Endothelial cell of umbilical vein (primary cell): ENCODE data around the gene MRPL50. TPM values are rescaled to one million over a fixed set of nuclear protein-coding genes. Genes with fewer than 3 reads are reported as not detected.

ENCODE experiments used
- BruUV-seq: library from RNA; stranded (reverse); fragments of 400-500 nt; replicated peaks from 2 replicates; lab custom pipeline; 2021; lab: Mats Ljungman, UMichigan
- CTCF ChIA-PET: fragments of 300-600, 350-600 bp; sonication (Branson Sonifier 250); formaldehyde crosslinking; loops from one replicate; lab custom pipeline; 2021; ENCODE audit warnings: antibody characterized with exemption, inconsistent platforms; lab: Charles Lee
- POLR2A ChIA-PET: fragments of 300-600, 350-600 bp; sonication (Branson Sonifier 250); formaldehyde crosslinking; loops from one replicate; lab custom pipeline; 2021; ENCODE audit warnings: antibody characterized with exemption, inconsistent platforms; lab: Charles Lee
- DNase-seq: peaks from one replicate; pipeline ENCODE4 v3.0.0-alpha.2; 2011; ENCODE audit warnings: low read depth, low spot score
- FAIRE-seq: peaks from 2 replicates; lab custom pipeline; 2011; peaks lifted over from hg19 to GRCh38; lab: Jason Lieb, UNC
- H2AFZ ChIP-seq: 2 replicates; pipeline ENCODE4 v1.6.0; 2012; ENCODE audit warnings: low read depth, low read length, control low read depth, inconsistent platforms
- H3K27ac ChIP-seq: 2 replicates; pipeline ENCODE4 v1.5.1; 2011; ENCODE audit warnings: low read depth, mild to moderate bottlenecking, control low read depth, low read length, moderate library complexity; ENCODE audit not compliant: insufficient read depth
- H3K27me3 ChIP-seq, 2 experiments: 2 replicates each; pipeline versions ENCODE4 v1.6.0 to v1.6.1; 2011; ENCODE audit warnings: low read length in 2 of 2, mixed read lengths in 1 of 2; ENCODE audit not compliant: control insufficient read depth in 2 of 2, insufficient read depth in 2 of 2
- H3K36me3 ChIP-seq, 2 experiments: 2 replicates in 1 of 2; 3 replicates in 1 of 2; pipeline ENCODE4 v1.5.1; 2011; ENCODE audit warnings: low read length in 2 of 2, mild to moderate bottlenecking in 1 of 2, moderate library complexity in 1 of 2; ENCODE audit not compliant: control insufficient read depth in 2 of 2, insufficient read depth in 2 of 2; ENCODE audit errors: extremely low read depth in 1 of 2
- H3K4me1 ChIP-seq: 3 replicates; pipeline ENCODE4 v1.5.1; 2011; ENCODE audit warnings: mild to moderate bottlenecking, low read length; ENCODE audit not compliant: control insufficient read depth, insufficient read depth; ENCODE audit errors: extremely low read depth
- H3K4me2 ChIP-seq: 2 replicates; pipeline ENCODE4 v1.6.1; 2011; ENCODE audit warnings: low read length, control low read depth, mixed read lengths; ENCODE audit not compliant: insufficient read depth
- H3K4me3 ChIP-seq, 3 experiments: fragments of 200-600 bp in 1 of 3; sonication (generic), shearing (Covaris generic) in 1 of 3; replicated peaks in 1 of 3; 2 replicates each; pipeline ENCODE4 v1.5.1; 2011 to 2016; ENCODE audit warnings: control low read depth in 3 of 3, low read length in 3 of 3, mild to moderate bottlenecking in 2 of 3, inconsistent platforms in 1 of 3, low read depth in 1 of 3, moderate library complexity in 1 of 3; ENCODE audit not compliant: insufficient read depth in 1 of 3
- H3K79me2 ChIP-seq: 2 replicates; pipeline ENCODE4 v1.6.0; 2012; ENCODE audit warnings: low read length, inconsistent platforms; ENCODE audit not compliant: control insufficient read depth, insufficient read depth
- H3K9ac ChIP-seq: replicated peaks from 2 replicates; pipeline ENCODE3; 2011; ENCODE audit warnings: low read length, control low read depth; ENCODE audit not compliant: insufficient read depth; ENCODE audit errors: extremely low read depth
- H3K9me1 ChIP-seq: replicated peaks from 3 replicates; pipeline ENCODE4 v1.6.0; 2011; ENCODE audit warnings: mild to moderate bottlenecking, low read length; ENCODE audit not compliant: control insufficient read depth, insufficient read depth; ENCODE audit errors: extremely low read depth
- H3K9me3 ChIP-seq: replicated peaks from 2 replicates; pipeline ENCODE4 v1.5.1; 2012; ENCODE audit warnings: low read length, inconsistent platforms; ENCODE audit not compliant: control insufficient read depth, insufficient read depth
- H4K20me1 ChIP-seq: replicated peaks from 2 replicates; pipeline ENCODE3; 2011; ENCODE audit warnings: mild to moderate bottlenecking, low read length; ENCODE audit not compliant: control insufficient read depth, insufficient read depth; ENCODE audit errors: extremely low read depth
- CTCF ChIP-seq, 2 donors: IDR thresholded peaks; 1 replicate in 1 of 2; 2 replicates in 1 of 2; pipeline ENCODE4 v1.5.1; 2011; ENCODE audit warnings: low read length in 2 of 2, mild to moderate bottlenecking in 2 of 2, moderate library complexity in 2 of 2, control low read depth in 1 of 2, inconsistent platforms in 1 of 2, low read depth in 1 of 2; ENCODE audit not compliant: insufficient read depth in 1 of 2; ENCODE audit errors: extremely low read depth in 1 of 2
- EZH2 ChIP-seq: IDR thresholded peaks from 2 replicates; pipeline ENCODE4 v1.6.1; 2012; ENCODE audit warnings: borderline replicate concordance, low read depth, mild to moderate bottlenecking, moderate library complexity, low read length, inconsistent platforms; ENCODE audit not compliant: severe bottlenecking
- FOS ChIP-seq: IDR thresholded peaks from 2 replicates; pipeline ENCODE4 v1.6.1; 2011; ENCODE audit warnings: mild to moderate bottlenecking, low read length, moderate library complexity, borderline replicate concordance; ENCODE audit not compliant: insufficient read depth
- GATA2 ChIP-seq: IDR thresholded peaks from 2 replicates; pipeline ENCODE4 v1.7.0; 2011; ENCODE audit warnings: low read depth, mild to moderate bottlenecking, moderate library complexity, mixed read lengths, low read length; ENCODE audit not compliant: insufficient read length, insufficient read depth
- JUN ChIP-seq: IDR thresholded peaks from 2 replicates; pipeline ENCODE4 v1.6.1; 2011; ENCODE audit warnings: borderline replicate concordance, low read depth; ENCODE audit not compliant: insufficient read length, insufficient read depth
- MYC ChIP-seq: IDR thresholded peaks from one replicate; pipeline ENCODE4 v1.6.1; 2011; ENCODE audit warnings: mild to moderate bottlenecking, low read depth, low read length
- dilution Hi-C: fragments of 300-500 bp; cut with MboI; formaldehyde crosslinking; loops from one replicate; pipeline ENCODE4 v1.15.0; 2019; ENCODE audit warnings: low sequenced_read_pairs; ENCODE audit not compliant: extremely low pct_ligation_motif_present
- intact Hi-C: fragments of 100-400 bp; cut with micrococcal nuclease; formaldehyde crosslinking; loops from one replicate; pipeline ENCODE4 v1.10.0; 2022
- polyA plus RNA-seq, 4 experiments: library from polyadenylated mRNA; depleted of rRNA in 3 of 4; stranded (reverse) in 3 of 4; unstranded in 1 of 4; fragments of >200 nt; gene quantifications; 2 replicates each; pipeline versions ENCODE4 v1.2.1 to v1.2.3, GENCODE V29; 2011 to 2012; ENCODE audit warnings: missing spikeins in 1 of 4
- total RNA-seq: library from RNA; stranded (reverse); gene quantifications from 2 replicates; pipeline ENCODE4 v1.2.3, GENCODE V29; 2021

Gene MRPL50
- total and polyA plus RNA-seq, 2 donors (not counting 3 experiments of a cell fraction or from before 2014, with no cell fraction given), result 5.7 to 9.7 TPM

GRCh38 chr9:101398930-101399642 lies 668 bp upstream of the MRPL50 start:
- H3K27me3 ChIP-seq, result no peaks in the 10 kb centered on the region
- FAIRE-seq (peak; percentile 12), DNase-seq (peak; percentile 32)
- ChIA-PET POLR2A (interaction anchor here (0.8 to 1.3 kb wide), 5 partner anchors 10 to 305 kb away, joined by 3 to 8 read pairs (median 5); partner anchors contain the start of gene RNF20), CTCF (interaction anchor here (0.6 to 2.2 kb wide), 8 partner anchors 11 to 1074 kb away, joined by 3 to 22 read pairs (median 3); no protein-coding TSS in a partner anchor)
- BruUV-seq, result TSS peak; percentile 20
- no peak for TF ChIP-seq FOS
- TF ChIP-seq CTCF (IDR thresholded peaks at IDR 0.05; ENCODE audit: extremely low read depth in 1 of 2, insufficient read depth in 1 of 2, low read depth in 1 of 2, low read length in 2 of 2), result no peak
- no peak for TF ChIP-seq GATA2
- no peak for TF ChIP-seq EZH2
- no peak for TF ChIP-seq JUN
- TF ChIP-seq MYC, result no peak
- peak overlapping the region; percentile 66 for H2AFZ ChIP-seq
- H3K9me1 ChIP-seq, result no peaks in the 10 kb centered on the region
- H3K9me3 ChIP-seq, result no peaks in the 10 kb centered on the region
- dilution Hi-C loops, result no loop called here
- H3K27ac ChIP-seq, result peak overlapping the region; percentile 61
- H3K9ac ChIP-seq, result peak overlapping the region; percentile 74
- peaks cover 26% of the 10 kb centered on the region for H3K4me1 ChIP-seq
- intact Hi-C loops, result loop anchor here (1.0 to 5.0 kb wide), 6 partner anchors 11 to 1576 kb away; partner anchors contain the start of genes MSANTD3 and RNF20
- H3K79me2 ChIP-seq, result peaks cover 70% of the 10 kb centered on the region
- peak overlapping the region; percentile 66 to 86 (median 74) for H3K4me3 ChIP-seq
- H4K20me1 ChIP-seq, result no peaks in the 10 kb centered on the region
- H3K36me3 ChIP-seq, result peaks cover 10 to 13% of the 10 kb centered on the region in 2 experiments
- H3K4me2 ChIP-seq, result peak overlapping the region; percentile 89
